Muscle layer of colon (tissue), 2 donors: ENCODE results near the gene GPALPP1.
"Not testable (repeated sequence)": the region's sequence is repeated elsewhere in the genome, so short reads cannot be mapped to it uniquely, and the experiment has no call there.

Experiments used
- H3K27ac ChIP-seq: one replicate; pipeline ENCODE4 v1.7.0; 2013; ENCODE audit warnings: low read depth, mild to moderate bottlenecking, low read length, moderate library complexity
- H3K27me3 ChIP-seq, 2 donors: one replicate each; pipeline ENCODE4 v1.7.0; 2013; ENCODE audit warnings: low read length in 2 of 2, mild to moderate bottlenecking in 2 of 2; ENCODE audit not compliant: insufficient read depth in 2 of 2, control insufficient read depth in 1 of 2
- H3K36me3 ChIP-seq: one replicate; pipeline ENCODE4 v1.7.0; 2013; ENCODE audit warnings: mild to moderate bottlenecking, low read length; ENCODE audit not compliant: insufficient read depth
- H3K4me1 ChIP-seq: one replicate; pipeline ENCODE4 v1.7.0; 2013; ENCODE audit warnings: mild to moderate bottlenecking, low read length; ENCODE audit not compliant: insufficient read depth
- H3K4me3 ChIP-seq, 2 donors: one replicate each; pipeline ENCODE4 v1.7.0; 2013; ENCODE audit warnings: low read length in 2 of 2, low read depth in 1 of 2, mild to moderate bottlenecking in 1 of 2, moderate library complexity in 1 of 2
- H3K9ac ChIP-seq: one replicate; pipeline ENCODE4 v1.7.0; 2013; ENCODE audit warnings: low read length
- H3K9me3 ChIP-seq: one replicate; pipeline ENCODE4 v1.7.0; 2013; ENCODE audit warnings: mild to moderate bottlenecking, low read length
- donor health status: abdominal sarcoma.
- donor health status: Adenocarcinoma of cecum.

GPALPP1 gene

GRCh38 chr13:44989071-44989889 is at the start of gene GPALPP1, which contains the start of gene NUFIP1:
TSS of gene GPALPP1 (plus strand) at chr13:44989538. CDS start at chr13:44989655, 117 bp downstream.
TSS of gene NUFIP1 (minus strand) at chr13:44989471. CDS start at chr13:44989436, 35 bp downstream.
- peaks cover 37% of the 10 kb centered on the region for H3K4me1 ChIP-seq

GRCh38 chr13:44943411-44943810 is 45.9 kb upstream of the GPALPP1 start:
- H3K27ac ChIP-seq, H3K9ac ChIP-seq, H3K9me3 ChIP-seq, H3K4me1 ChIP-seq, H3K27me3 ChIP-seq, H3K4me3 ChIP-seq, H3K36me3 ChIP-seq: not testable (repeated sequence)

More at GRCh38 chr13:44989071-44989889, at the start of gene GPALPP1, which contains the start of gene NUFIP1:
- Histone ChIP-seq H3K36me3 (peaks cover 5% of the 10 kb centered on the region), H3K9me3 (no peaks in the 10 kb centered on the region), H3K4me3 (peak within 1 kb of the TSS; percentile 98 to 99), H3K27me3 (no peaks in the 10 kb centered on the region), H3K27ac (peak within 1 kb of the TSS; percentile 73), H3K9ac (peak within 1 kb of the TSS; percentile 97)

GRCh38 chr13:44951184-44951583 is 38.2 kb upstream of the GPALPP1 start:
- Histone ChIP-seq H3K36me3 (no peaks in the 10 kb centered on the region), H3K4me1 (no peaks in the 10 kb centered on the region), H3K9ac (no peak overlapping the region), H3K9me3 (no peaks in the 10 kb centered on the region), H3K27ac (no peak overlapping the region), H3K4me3 (no peak overlapping the region), H3K27me3 (no peaks in the 10 kb centered on the region)

- Histone ChIP-seq H3K9me3 (no peaks in the 10 kb centered on the region), H3K27me3 (no peaks in the 10 kb centered on the region), H3K36me3 (no peaks in the 10 kb centered on the region), H3K27ac (no peak overlapping the region), H3K4me1 (no peaks in the 10 kb centered on the region), H3K4me3 (no peak overlapping the region), H3K9ac (no peak overlapping the region)
Observed at GRCh38 chr13:44952671-44953070, 36.7 kb upstream of the GPALPP1 start.

GRCh38 chr13:44954224-44954623 is 35.1 kb upstream of the GPALPP1 start:
- no peaks in the 10 kb centered on the region for H3K9me3 ChIP-seq
- no peaks in the 10 kb centered on the region for H3K4me1 ChIP-seq
- H3K36me3 ChIP-seq = no peaks in the 10 kb centered on the region
- no peaks in the 10 kb centered on the region for H3K27me3 ChIP-seq
- H3K9ac ChIP-seq = no peak overlapping the region
- no peak overlapping the region for H3K27ac ChIP-seq
- no peak overlapping the region for H3K4me3 ChIP-seq

GRCh38 chr13:44955406-44955805 is 33.9 kb upstream of the GPALPP1 start:
- Histone ChIP-seq H3K36me3 (no peaks in the 10 kb centered on the region), H3K9me3 (no peaks in the 10 kb centered on the region), H3K4me1 (no peaks in the 10 kb centered on the region), H3K27me3 (no peaks in the 10 kb centered on the region), H3K9ac (no peak overlapping the region), H3K4me3 (no peak overlapping the region), H3K27ac (no peak overlapping the region)

GRCh38 chr13:44961997-44962396 is 27.3 kb upstream of the GPALPP1 start:
- no peaks in the 10 kb centered on the region for H3K9me3 ChIP-seq
- H3K27me3 ChIP-seq = no peaks in the 10 kb centered on the region
- no peak overlapping the region for H3K4me3 ChIP-seq
- no peak overlapping the region for H3K9ac ChIP-seq
- H3K36me3 ChIP-seq = peaks cover 21% of the 10 kb centered on the region
- no peak overlapping the region for H3K27ac ChIP-seq
- H3K4me1 ChIP-seq = no peaks in the 10 kb centered on the region

- Histone ChIP-seq H3K27me3 (no peaks in the 10 kb centered on the region), H3K4me3 (no peak overlapping the region), H3K36me3 (peaks cover 9% of the 10 kb centered on the region), H3K4me1 (peaks cover 16% of the 10 kb centered on the region), H3K27ac (peak overlapping the region; percentile 42), H3K9ac (no peak overlapping the region), H3K9me3 (no peaks in the 10 kb centered on the region)
Observed at GRCh38 chr13:44967704-44968433, 21.5 kb upstream of the GPALPP1 start.

GRCh38 chr13:44968434-44968815 is 20.9 kb upstream of the GPALPP1 start:
- H3K9me3 ChIP-seq = no peaks in the 10 kb centered on the region
- H3K27me3 ChIP-seq = no peaks in the 10 kb centered on the region
- no peak overlapping the region for H3K4me3 ChIP-seq
- no peak overlapping the region for H3K27ac ChIP-seq
- peaks cover 9% of the 10 kb centered on the region for H3K36me3 ChIP-seq
- H3K4me1 ChIP-seq = peaks cover 16% of the 10 kb centered on the region
- H3K9ac ChIP-seq = no peak overlapping the region

GRCh38 chr13:44969551-44970484 is 19.5 kb upstream of the GPALPP1 start:
- Histone ChIP-seq H3K27me3 (no peaks in the 10 kb centered on the region), H3K4me3 (no peak overlapping the region), H3K27ac (no peak overlapping the region), H3K4me1 (peaks cover 16% of the 10 kb centered on the region), H3K36me3 (peaks cover 2% of the 10 kb centered on the region), H3K9me3 (no peaks in the 10 kb centered on the region), H3K9ac (no peak overlapping the region)
